ENCODE measurements around the gene LTA. TPM values are rescaled to one million over a fixed set of nuclear protein-coding genes. Genes with fewer than 3 reads are reported as not detected.
"Not testable (repeated sequence)": the region's sequence is repeated elsewhere in the genome, so short reads cannot be mapped to it uniquely, and the experiment has no call there.

Gene LTA
- total and polyA plus RNA-seq, 2 donors (not counting 1 experiment from before 2014, with no cell fraction given): not detected

- peaks cover 6% of the 10 kb centered on the region for H3K4me1 ChIP-seq (ENCODE audit: control insufficient read depth, extremely low read depth, insufficient read depth, low read length)
- no peak overlapping the region for H2AFZ ChIP-seq (ENCODE audit: low read length)
- peak overlapping the region; percentile 51 to 76 (median 67) for H3K4me3 ChIP-seq (replicated peaks in 1 of 4; ENCODE audit: control extremely low read depth in 1 of 4, insufficient read depth in 1 of 4, low read depth in 3 of 4, low read length in 4 of 4)
- peak overlapping the region; percentile 80 for H3K4me2 ChIP-seq (ENCODE audit: extremely low read depth, insufficient read depth, low read length)
- no peaks in the 10 kb centered on the region for H4K20me1 ChIP-seq (ENCODE audit: control insufficient read depth, extremely low read depth, insufficient read depth, low read length)
- peaks cover 8% of the 10 kb centered on the region for H3K79me2 ChIP-seq (ENCODE audit: control insufficient read depth, insufficient read depth, low read length)
- peak overlapping the region; percentile 74 for H3K9ac ChIP-seq (ENCODE audit: insufficient read depth, low read length)
- H3K36me3 ChIP-seq (ENCODE audit: control insufficient read depth, insufficient read depth, low read length): no peaks in the 10 kb centered on the region
- no peaks in the 10 kb centered on the region for H3K9me3 ChIP-seq (ENCODE audit: control insufficient read depth, insufficient read depth, low read depth, low read length)
- peak overlapping the region; percentile 87 for H3K27ac ChIP-seq (ENCODE audit: insufficient read depth, low read length)
- TF ChIP-seq, protein P1, sequence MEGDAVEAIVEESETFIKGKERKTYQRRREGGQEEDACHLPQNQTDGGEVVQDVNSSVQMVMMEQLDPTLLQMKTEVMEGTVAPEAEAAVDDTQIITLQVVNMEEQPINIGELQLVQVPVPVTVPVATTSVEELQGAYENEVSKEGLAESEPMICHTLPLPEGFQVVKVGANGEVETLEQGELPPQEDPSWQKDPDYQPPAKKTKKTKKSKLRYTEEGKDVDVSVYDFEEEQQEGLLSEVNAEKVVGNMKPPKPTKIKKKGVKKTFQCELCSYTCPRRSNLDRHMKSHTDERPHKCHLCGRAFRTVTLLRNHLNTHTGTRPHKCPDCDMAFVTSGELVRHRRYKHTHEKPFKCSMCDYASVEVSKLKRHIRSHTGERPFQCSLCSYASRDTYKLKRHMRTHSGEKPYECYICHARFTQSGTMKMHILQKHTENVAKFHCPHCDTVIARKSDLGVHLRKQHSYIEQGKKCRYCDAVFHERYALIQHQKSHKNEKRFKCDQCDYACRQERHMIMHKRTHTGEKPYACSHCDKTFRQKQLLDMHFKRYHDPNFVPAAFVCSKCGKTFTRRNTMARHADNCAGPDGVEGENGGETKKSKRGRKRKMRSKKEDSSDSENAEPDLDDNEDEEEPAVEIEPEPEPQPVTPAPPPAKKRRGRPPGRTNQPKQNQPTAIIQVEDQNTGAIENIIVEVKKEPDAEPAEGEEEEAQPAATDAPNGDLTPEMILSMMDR (conservative IDR thresholded peaks at IDR 0.05 in 1 of 2, IDR thresholded peaks at IDR 0.05 in 1 of 2; ENCODE audit: low read depth in 1 of 2, low read length in 2 of 2): no peak
- no peak for TF ChIP-seq EZH2 (IDR thresholded peaks at IDR 0.05; ENCODE audit: low read length, missing control alignments)
- no peak for DNase-seq (ENCODE audit: low read depth in 2 of 2)
- H3K27me3 ChIP-seq (ENCODE audit: control insufficient read depth, insufficient read depth, low read length): no peaks in the 10 kb centered on the region
These were observed 24.2 kb upstream of the LTA start for GRCh38 chr6:31547727-31548543.

GRCh38 chr6:31548544-31548873, 23.6 kb upstream of the LTA start:
- H3K79me2 ChIP-seq (ENCODE audit: control insufficient read depth, insufficient read depth, low read length): peaks cover 6% of the 10 kb centered on the region
- H3K27ac ChIP-seq (ENCODE audit: insufficient read depth, low read length): no peak overlapping the region
- H3K9ac ChIP-seq (ENCODE audit: insufficient read depth, low read length): no peak overlapping the region

DNA sequence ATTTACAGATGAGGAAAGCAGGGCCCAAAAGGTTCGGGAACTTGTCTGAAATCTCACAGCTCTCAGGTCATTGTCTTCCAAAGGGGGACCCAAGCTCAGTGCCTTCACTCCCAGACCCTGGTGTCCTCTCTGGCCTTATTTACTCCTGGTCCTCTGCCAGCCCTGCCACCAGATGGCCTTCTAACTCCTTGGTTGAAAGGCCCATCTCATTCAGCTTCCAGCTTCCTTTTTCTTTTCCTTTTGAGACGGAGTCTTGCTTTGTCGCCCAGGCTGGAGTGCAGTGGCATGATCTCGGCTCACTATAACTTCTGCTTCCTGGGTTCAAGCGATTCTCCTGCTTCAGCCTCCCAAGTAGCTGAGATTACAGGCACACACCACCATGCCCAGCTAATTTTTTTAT, 20.7 kb upstream of the LTA start:
- not testable (repeated sequence) for H3K36me3 ChIP-seq (ENCODE audit: control insufficient read depth, insufficient read depth, low read length); H3K27me3 ChIP-seq (ENCODE audit: control insufficient read depth, insufficient read depth, low read length); H3K4me3 ChIP-seq (replicated peaks in 1 of 4; ENCODE audit: control extremely low read depth in 1 of 4, insufficient read depth in 1 of 4, low read depth in 3 of 4, low read length in 4 of 4); H4K20me1 ChIP-seq (ENCODE audit: control insufficient read depth, extremely low read depth, insufficient read depth, low read length); H3K9me3 ChIP-seq (ENCODE audit: control insufficient read depth, insufficient read depth, low read depth, low read length); H3K79me2 ChIP-seq (ENCODE audit: control insufficient read depth, insufficient read depth, low read length); H3K4me2 ChIP-seq (ENCODE audit: extremely low read depth, insufficient read depth, low read length); H3K27ac ChIP-seq (ENCODE audit: insufficient read depth, low read length); H2AFZ ChIP-seq (ENCODE audit: low read length); H3K9ac ChIP-seq (ENCODE audit: insufficient read depth, low read length); H3K4me1 ChIP-seq (ENCODE audit: control insufficient read depth, extremely low read depth, insufficient read depth, low read length)
- DNase-seq (ENCODE audit: low read depth in 2 of 2): peak in 1 of 2 donors; percentile 33

More at GRCh38 chr6:31548544-31548873, 23.6 kb upstream of the LTA start:
- H2AFZ ChIP-seq (ENCODE audit: low read length): no peak overlapping the region
- peaks cover 6% of the 10 kb centered on the region for H3K4me1 ChIP-seq (ENCODE audit: control insufficient read depth, extremely low read depth, insufficient read depth, low read length)
- TF ChIP-seq EZH2 (IDR thresholded peaks at IDR 0.05; ENCODE audit: low read length, missing control alignments): no peak
- H3K4me2 ChIP-seq (ENCODE audit: extremely low read depth, insufficient read depth, low read length): peak overlapping the region; percentile 80
- no peaks in the 10 kb centered on the region for H3K36me3 ChIP-seq (ENCODE audit: control insufficient read depth, insufficient read depth, low read length)
- no peaks in the 10 kb centered on the region for H3K27me3 ChIP-seq (ENCODE audit: control insufficient read depth, insufficient read depth, low read length)
- no peaks in the 10 kb centered on the region for H4K20me1 ChIP-seq (ENCODE audit: control insufficient read depth, extremely low read depth, insufficient read depth, low read length)
- peak overlapping the region in 2 of 4 experiments; percentile 63 to 71 for H3K4me3 ChIP-seq (replicated peaks in 1 of 4; ENCODE audit: control extremely low read depth in 1 of 4, insufficient read depth in 1 of 4, low read depth in 3 of 4, low read length in 4 of 4)
- H3K9me3 ChIP-seq (ENCODE audit: control insufficient read depth, insufficient read depth, low read depth, low read length): no peaks in the 10 kb centered on the region
- no peak for DNase-seq (ENCODE audit: low read depth in 2 of 2)

DNA sequence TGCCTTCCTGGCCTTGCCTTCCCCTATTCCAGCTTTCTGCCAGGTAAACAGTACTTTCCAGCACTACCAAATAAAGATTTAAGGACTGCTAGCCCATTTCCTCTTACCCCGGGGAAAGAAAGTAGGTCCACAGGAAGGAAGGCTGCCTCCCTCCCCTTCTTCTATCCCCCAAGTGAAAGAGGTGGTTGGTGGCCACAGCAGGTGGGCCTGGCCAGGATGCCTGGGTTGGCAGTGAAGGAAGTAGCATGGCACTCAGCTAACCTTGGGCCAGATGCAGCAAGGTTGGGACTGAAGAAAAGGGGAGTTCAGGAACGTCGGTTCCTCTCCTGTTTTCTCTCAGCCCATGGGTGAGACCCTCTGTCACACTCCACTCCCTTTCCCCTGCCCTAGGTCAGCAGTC, 15.8 kb upstream of the LTA start:
- Histone ChIP-seq H3K4me3 (replicated peaks in 1 of 4; ENCODE audit: control extremely low read depth in 1 of 4, insufficient read depth in 1 of 4, low read depth in 3 of 4, low read length in 4 of 4) (no peak overlapping the region), H3K4me2 (ENCODE audit: extremely low read depth, insufficient read depth, low read length) (no peak overlapping the region), H4K20me1 (ENCODE audit: control insufficient read depth, extremely low read depth, insufficient read depth, low read length) (no peaks in the 10 kb centered on the region), H3K79me2 (ENCODE audit: control insufficient read depth, insufficient read depth, low read length) (no peaks in the 10 kb centered on the region), H2AFZ (ENCODE audit: low read length) (no peak overlapping the region), H3K36me3 (ENCODE audit: control insufficient read depth, insufficient read depth, low read length) (peaks cover 6% of the 10 kb centered on the region), H3K27ac (ENCODE audit: insufficient read depth, low read length) (no peak overlapping the region), H3K9ac (ENCODE audit: insufficient read depth, low read length) (no peak overlapping the region), H3K27me3 (ENCODE audit: control insufficient read depth, insufficient read depth, low read length) (no peaks in the 10 kb centered on the region), H3K9me3 (ENCODE audit: control insufficient read depth, insufficient read depth, low read depth, low read length) (no peaks in the 10 kb centered on the region), H3K4me1 (ENCODE audit: control insufficient read depth, extremely low read depth, insufficient read depth, low read length) (peaks cover 11% of the 10 kb centered on the region)
- no peak for DNase-seq (ENCODE audit: low read depth in 2 of 2)
- no peak for TF ChIP-seq EZH2 (IDR thresholded peaks at IDR 0.05; ENCODE audit: low read length, missing control alignments)
- TF ChIP-seq, protein P1 (conservative IDR thresholded peaks at IDR 0.05 in 1 of 2, IDR thresholded peaks at IDR 0.05 in 1 of 2; ENCODE audit: low read depth in 1 of 2, low read length in 2 of 2): no peak

Data from fibroblast of lung (primary cell).